Right ventricle myocardium inferior (tissue), 1 donor: ENCODE data around the gene VCAN. TPM values are rescaled to one million over a fixed set of nuclear protein-coding genes. Genes with fewer than 3 reads are reported as not detected.

Experiments
- ATAC-seq: fragments of 200-7000 bp; cut with Tn5 transposase; one replicate; pipeline ENCODE4 v1.9.1; 2020; ENCODE audit warnings: mild to moderate bottlenecking, moderate library complexity
- DNase-seq: peaks from one replicate; pipeline ENCODE4 v3.0.0; 2021; ENCODE audit errors: missing footprints
- intact Hi-C: fragments of 100-400 bp; cut with DNase I; formaldehyde crosslinking; loops from one replicate; pipeline ENCODE4 v1.11.0; 2022
- total RNA-seq: library from RNA; stranded (reverse); fragmentation: NEBNext Ultra II Directional; extraction: Animal tissue kit (Norgen Biotek cat#: 25700); gene quantifications from one replicate; pipeline ENCODE4 v1.2.1, GENCODE V29; 2021
- donor health status: DM: no; HTN: yes; CAD: no; lungs with severe emphysema.

VCAN gene
- total RNA-seq, 1 donor from 2014 or later = 41.2 TPM

GRCh38 chr5:83488271-83488670 lies 16.7 kb downstream of the VCAN start:
- ATAC-seq = no peak
- no peak for DNase-seq
- intact Hi-C loops = no loop called here

DNA sequence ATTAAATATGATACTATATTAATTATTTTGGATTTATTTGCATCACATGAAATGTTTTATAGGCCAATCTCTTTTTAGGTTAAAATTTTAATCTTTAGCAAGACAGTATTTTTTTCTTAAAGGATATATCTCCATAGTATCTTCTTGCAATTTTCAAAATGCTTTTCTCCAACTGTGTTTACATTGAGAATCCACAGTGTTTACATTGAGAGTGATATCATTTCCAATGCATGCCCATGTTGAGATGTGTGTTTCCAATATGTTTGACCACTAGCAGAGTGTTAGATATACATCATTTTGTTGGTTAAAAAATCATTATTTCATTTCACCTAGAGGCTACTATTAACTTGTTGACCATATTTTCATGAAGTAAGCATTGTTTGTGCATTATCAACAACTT lies 17.3 kb downstream of the VCAN start:
- intact Hi-C loops = no loop called here
- ATAC-seq (no peak), DNase-seq (no peak)

- no peak for DNase-seq
- intact Hi-C loops = no loop called here
- ATAC-seq = no peak
Measured at GRCh38 chr5:83490203-83490602, 18.7 kb downstream of the VCAN start.

DNA sequence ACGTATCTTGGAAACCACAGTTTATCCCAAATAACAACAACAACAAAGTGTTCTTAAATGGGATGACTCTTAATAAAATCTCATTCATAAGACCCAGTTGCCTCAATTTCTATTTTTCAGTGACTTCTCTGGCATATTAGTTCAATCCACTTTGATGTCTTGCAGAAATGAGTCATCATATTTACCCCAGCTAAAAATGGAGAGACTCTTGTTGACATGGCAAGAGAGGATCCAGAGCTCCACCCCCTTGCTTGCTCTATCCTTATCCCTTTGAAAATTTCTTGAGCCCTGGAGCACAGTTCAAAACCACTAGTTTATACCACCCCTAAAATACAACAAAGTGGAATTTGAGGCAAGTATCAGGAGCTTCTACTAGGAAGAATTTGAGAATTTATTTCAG lies 20.8 kb downstream of the VCAN start:
- DNase-seq = no peak
- no peak for ATAC-seq
- intact Hi-C loops = no loop called here

GRCh38 chr5:83493644-83494043 lies 22.1 kb downstream of the VCAN start:
- ATAC-seq (no peak), DNase-seq (no peak)
- intact Hi-C loops = no loop called here

GRCh38 chr5:83494087-83494620 lies 22.6 kb downstream of the VCAN start:
- intact Hi-C loops = no loop called here
- DNase-seq (no peak), ATAC-seq (no peak)

- ATAC-seq (no peak), DNase-seq (no peak)
- intact Hi-C loops = no loop called here
Measured at GRCh38 chr5:83494666-83495065, 23.1 kb downstream of the VCAN start.

GRCh38 chr5:83496626-83497025 lies 25.1 kb downstream of the VCAN start:
- no peak for ATAC-seq
- intact Hi-C loops = no loop called here
- no peak for DNase-seq

- no peak for ATAC-seq
- intact Hi-C loops = no loop called here
- no peak for DNase-seq
Measured at GRCh38 chr5:83498585-83498984, 27.0 kb downstream of the VCAN start.

GRCh38 chr5:83503662-83504061 lies 32.1 kb downstream of the VCAN start:
- intact Hi-C loops = no loop called here
- DNase-seq = no peak
- ATAC-seq = peak; percentile 26

- no peak for ATAC-seq
- no peak for DNase-seq
- intact Hi-C loops = no loop called here
Measured at GRCh38 chr5:83507431-83507830, 35.9 kb downstream of the VCAN start.

DNA sequence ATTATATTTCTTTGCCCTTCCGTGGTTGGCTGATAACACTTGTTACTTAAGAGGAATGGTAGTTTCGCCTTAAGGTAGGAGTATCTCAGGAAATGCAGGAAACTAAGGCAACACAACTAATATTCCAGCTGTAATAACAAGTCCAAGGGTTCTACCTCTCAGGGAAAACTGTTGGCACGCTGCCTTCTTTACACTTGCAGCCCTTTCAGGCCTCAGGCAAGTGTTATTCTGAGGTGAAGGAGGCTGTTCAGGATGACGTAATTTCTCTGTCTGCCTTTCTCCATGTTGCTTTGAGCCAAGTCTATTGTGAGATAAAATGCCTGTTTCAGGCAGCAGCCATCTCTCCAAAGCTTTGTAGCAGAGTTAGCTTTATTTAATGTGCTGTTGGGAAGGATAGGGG lies 38.0 kb downstream of the VCAN start:
- ATAC-seq (peak; percentile 81), DNase-seq (no peak)
- intact Hi-C loops = no loop called here

GRCh38 chr5:83510260-83510659 lies 38.7 kb downstream of the VCAN start:
- ATAC-seq (no peak), DNase-seq (no peak)
- intact Hi-C loops = no loop called here

DNA sequence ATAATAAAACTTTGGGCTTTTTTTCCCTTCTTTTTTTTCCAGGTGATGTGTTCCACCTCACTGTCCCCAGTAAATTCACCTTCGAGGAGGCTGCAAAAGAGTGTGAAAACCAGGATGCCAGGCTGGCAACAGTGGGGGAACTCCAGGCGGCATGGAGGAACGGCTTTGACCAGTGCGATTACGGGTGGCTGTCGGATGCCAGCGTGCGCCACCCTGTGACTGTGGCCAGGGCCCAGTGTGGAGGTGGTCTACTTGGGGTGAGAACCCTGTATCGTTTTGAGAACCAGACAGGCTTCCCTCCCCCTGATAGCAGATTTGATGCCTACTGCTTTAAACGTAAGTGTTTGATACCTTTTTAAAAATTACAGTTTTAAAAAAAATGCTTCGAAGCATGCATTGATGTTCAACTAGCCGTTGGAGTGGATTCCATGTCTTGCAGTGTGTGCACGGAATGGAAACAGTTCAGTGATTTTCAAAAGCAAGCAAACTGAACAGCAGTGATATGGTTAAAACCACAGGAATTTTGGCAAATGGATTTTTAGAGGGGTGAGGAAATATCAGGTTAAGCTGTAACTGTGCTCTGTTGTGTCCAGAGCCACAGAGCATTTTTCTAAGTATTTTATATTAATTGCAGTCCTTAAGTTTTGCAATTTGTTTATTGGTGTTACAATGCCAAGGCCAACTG lies 40.7 kb downstream of the VCAN start:
- intact Hi-C loops = no loop called here
- DNase-seq (no peak), ATAC-seq (no peak)

DNA sequence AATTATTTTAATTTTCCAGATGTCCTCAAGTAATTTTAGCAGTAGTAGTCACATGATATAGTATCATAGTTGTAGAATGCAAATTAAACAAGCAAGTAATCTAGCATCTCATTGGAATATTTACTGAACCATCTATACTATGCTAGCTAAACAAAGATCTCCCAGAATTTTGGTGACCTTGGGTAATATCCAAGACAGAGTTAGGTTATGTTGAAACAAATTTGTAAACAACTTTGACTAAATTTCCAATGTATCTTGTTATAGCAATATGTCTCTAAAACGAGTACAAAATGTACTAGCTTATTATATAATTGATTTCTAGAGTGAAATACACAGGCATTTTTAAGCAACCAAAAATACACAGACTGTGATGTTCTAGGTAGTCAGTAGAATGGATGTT lies 41.5 kb downstream of the VCAN start:
- intact Hi-C loops = no loop called here
- DNase-seq (no peak), ATAC-seq (no peak)

GRCh38 chr5:83513491-83513890 lies 41.9 kb downstream of the VCAN start:
- intact Hi-C loops = no loop called here
- DNase-seq (no peak), ATAC-seq (no peak)

DNA sequence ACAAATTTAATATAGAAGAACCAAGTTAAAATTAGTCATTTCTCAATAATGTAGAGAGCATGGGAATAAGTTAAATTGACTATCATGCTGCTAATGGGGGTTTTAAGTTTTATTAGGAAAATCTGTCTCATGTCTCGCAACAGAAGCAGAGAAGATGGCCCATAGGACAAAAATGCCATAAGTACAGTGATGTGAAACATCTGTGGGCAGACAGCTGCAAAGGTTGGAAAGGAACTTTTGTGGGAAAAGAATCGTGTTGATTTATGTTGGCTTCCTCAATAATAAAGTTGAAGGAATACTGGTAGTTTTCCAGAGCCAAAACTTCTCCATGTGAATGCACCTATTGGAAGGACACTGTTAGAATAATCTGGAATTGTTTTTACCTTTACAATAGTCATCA lies 44.8 kb downstream of the VCAN start:
- no peak for ATAC-seq
- intact Hi-C loops = no loop called here

GRCh38 chr5:83517072-83517687 lies 45.6 kb downstream of the VCAN start:
- ATAC-seq = no peak
- intact Hi-C loops = no loop called here
- DNase-seq = no peak

More for the DNA sequence above, 44.8 kb downstream of the VCAN start:
- DNase-seq = no peak

DNA sequence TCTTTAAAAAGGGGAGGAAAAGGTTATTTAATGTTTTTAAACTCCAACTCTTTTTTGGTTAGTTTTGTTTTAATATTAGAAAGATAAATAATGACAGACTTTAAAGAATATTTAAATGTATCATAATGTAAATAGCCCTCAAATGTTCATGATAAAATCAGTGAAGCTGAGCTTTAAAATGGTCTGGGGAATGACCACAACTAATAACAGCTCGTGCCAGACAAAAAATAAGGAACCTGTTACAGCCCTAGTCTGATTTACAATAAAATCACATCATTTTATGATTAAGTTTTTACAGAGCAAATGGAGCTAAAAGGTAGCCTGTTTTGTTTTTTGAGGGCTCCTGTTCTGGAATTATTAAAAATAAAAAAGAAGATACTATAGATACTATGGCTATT lies 46.1 kb downstream of the VCAN start:
- ATAC-seq = no peak
- no peak for DNase-seq
- intact Hi-C loops = no loop called here

DNA sequence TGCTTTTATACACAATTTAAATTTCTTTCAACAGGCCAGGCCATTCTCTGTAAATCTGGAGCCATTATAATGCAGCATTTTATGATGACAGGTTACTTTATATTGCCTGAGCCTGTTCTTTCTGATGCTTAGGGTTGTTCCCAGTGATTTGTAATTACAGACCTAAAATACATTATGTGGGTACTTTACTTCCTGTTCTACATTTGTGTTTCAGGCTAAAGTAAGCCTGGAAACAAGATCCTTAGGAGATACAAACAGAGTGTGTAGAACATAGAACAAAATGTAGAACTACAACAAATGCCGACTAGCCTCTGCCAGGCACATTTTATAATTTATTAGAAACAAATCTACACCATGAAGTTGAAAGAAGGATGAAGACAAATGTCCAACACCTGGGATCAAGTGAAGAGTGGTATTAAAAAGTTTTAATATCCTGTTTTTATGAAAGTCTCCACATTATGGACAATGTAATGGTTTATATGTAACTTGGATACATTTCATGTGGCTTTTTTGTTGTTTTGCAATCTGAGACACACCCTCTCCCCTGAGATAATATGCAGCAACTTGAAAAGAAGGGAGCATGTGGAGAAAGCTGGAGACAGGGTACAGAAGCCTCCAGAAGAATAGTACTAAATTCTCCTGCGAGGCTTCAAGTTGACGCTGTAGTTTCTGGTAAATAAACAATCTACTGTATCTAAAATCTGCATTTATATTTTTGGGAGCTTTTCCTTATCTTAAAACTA lies 46.9 kb downstream of the VCAN start:
- peak; percentile 56 for ATAC-seq
- no peak for DNase-seq
- intact Hi-C loops = no loop called here
